CD14-positive monocyte (primary cell): ENCODE results near the gene EBLN1. TPM values are rescaled to one million over a fixed set of nuclear protein-coding genes. Genes with fewer than 3 reads are reported as not detected.

Experiments
- DNase-seq, 3 donors: peaks; one replicate each; pipeline ENCODE4 v3.0.0-alpha.2; 2011 to 2022
- H2AFZ ChIP-seq: 2 replicates; pipeline ENCODE4 v1.6.0; 2012; ENCODE audit warnings: mild to moderate bottlenecking, low read depth, low read length, inconsistent platforms; ENCODE audit not compliant: insufficient read depth, poor library complexity, severe bottlenecking
- H3K27ac ChIP-seq, 2 donors: 1 replicate in 1 of 2; 2 replicates in 1 of 2; pipeline ENCODE4 v1.5.1; 2012 to 2013; ENCODE audit warnings: low read length in 2 of 2, control low read depth in 1 of 2, inconsistent platforms in 1 of 2, low read depth in 1 of 2, mild to moderate bottlenecking in 1 of 2
- H3K27me3 ChIP-seq, 2 donors: one replicate each; pipeline versions ENCODE4 v1.6.0 to v1.6.1; 2011 to 2013; ENCODE audit warnings: low read length in 2 of 2; ENCODE audit not compliant: control insufficient read depth in 2 of 2, insufficient read depth in 2 of 2
- H3K36me3 ChIP-seq, 2 donors: replicated peaks in 1 of 2; 1 replicate in 1 of 2; 2 replicates in 1 of 2; pipeline versions ENCODE4 v1.5.1 to v1.6.1; 2012 to 2013; ENCODE audit warnings: low read length in 2 of 2, control low read depth in 1 of 2, inconsistent platforms in 1 of 2, mild to moderate bottlenecking in 1 of 2; ENCODE audit not compliant: insufficient read depth in 2 of 2, control insufficient read depth in 1 of 2
- H3K4me1 ChIP-seq, 2 donors: 1 replicate in 1 of 2; 2 replicates in 1 of 2; pipeline versions ENCODE4 v1.5.1 to v1.6.1; 2012 to 2013; ENCODE audit warnings: low read length in 2 of 2, control low read depth in 1 of 2, inconsistent platforms in 1 of 2, mild to moderate bottlenecking in 1 of 2, moderate library complexity in 1 of 2; ENCODE audit not compliant: insufficient read depth in 2 of 2, control insufficient read depth in 1 of 2
- H3K4me2 ChIP-seq: replicated peaks from 2 replicates; pipeline ENCODE3; 2012; ENCODE audit warnings: low read length, moderate library complexity, mild to moderate bottlenecking; ENCODE audit not compliant: poor library complexity, severe bottlenecking; ENCODE audit errors: extremely low read depth
- H3K4me3 ChIP-seq, 3 experiments: fragments of 200-600 bp in 1 of 3; sonication (generic) in 1 of 3; replicated peaks in 1 of 3; 1 replicate in 2 of 3; 2 replicates in 1 of 3; pipeline ENCODE4 v1.5.1; 2011 to 2013; ENCODE audit warnings: low read length in 3 of 3, mild to moderate bottlenecking in 3 of 3, control low read depth in 2 of 3, low read depth in 2 of 3, inconsistent platforms in 1 of 3, moderate library complexity in 1 of 3
- H3K79me2 ChIP-seq: 2 replicates; pipeline ENCODE4 v1.6.0; 2012; ENCODE audit warnings: mild to moderate bottlenecking, control low read depth, inconsistent platforms, low read length, moderate library complexity; ENCODE audit not compliant: insufficient read depth
- H3K9ac ChIP-seq: 2 replicates; pipeline ENCODE4 v1.6.0; 2017; ENCODE audit warnings: low read length, mild to moderate bottlenecking; ENCODE audit not compliant: insufficient read depth, poor library complexity, severe bottlenecking
- H3K9me3 ChIP-seq, 2 donors: replicated peaks in 1 of 2; 1 replicate in 1 of 2; 2 replicates in 1 of 2; pipeline versions ENCODE4 v1.5.1 to v1.6.1; 2012 to 2013; ENCODE audit warnings: low read length in 2 of 2, control low read depth in 1 of 2; ENCODE audit not compliant: control insufficient read depth in 1 of 2, insufficient read depth in 1 of 2
- H4K20me1 ChIP-seq: 2 replicates; pipeline ENCODE4 v1.6.0; 2012; ENCODE audit warnings: mild to moderate bottlenecking, low read length, control low read depth, moderate library complexity; ENCODE audit not compliant: insufficient read depth
- H3K27ac Mint-ChIP-seq, 7 donors: one replicate each; pipeline ENCODE4 v1.8.0; 2020; ENCODE audit warnings: mild to moderate bottlenecking in 7 of 7, mixed read lengths in 7 of 7, moderate library complexity in 6 of 7, inconsistent platforms in 2 of 7
- H3K27me3 Mint-ChIP-seq, 3 donors: one replicate each; pipeline ENCODE4 v1.8.0; 2021 to 2022; ENCODE audit warnings: low read depth in 3 of 3, mild to moderate bottlenecking in 3 of 3, mixed read lengths in 3 of 3, moderate library complexity in 3 of 3, inconsistent platforms in 1 of 3
- H3K36me3 Mint-ChIP-seq, 2 donors: one replicate each; pipeline ENCODE4 v1.8.0; 2020; ENCODE audit warnings: mixed read lengths in 2 of 2, inconsistent platforms in 1 of 2, mild to moderate bottlenecking in 1 of 2
- H3K4me1 Mint-ChIP-seq: one replicate; pipeline ENCODE4 v1.8.0; 2020; ENCODE audit warnings: mild to moderate bottlenecking, mixed read lengths
- H3K4me3 Mint-ChIP-seq, 2 donors: one replicate each; pipeline ENCODE4 v1.8.0; 2020; ENCODE audit warnings: mild to moderate bottlenecking in 2 of 2, mixed read lengths in 2 of 2, moderate library complexity in 1 of 2
- H3K9me3 Mint-ChIP-seq, 7 donors: one replicate each; pipeline ENCODE4 v1.8.0; 2020 to 2022; ENCODE audit warnings: mixed read lengths in 7 of 7, mild to moderate bottlenecking in 6 of 7, moderate library complexity in 6 of 7, inconsistent platforms in 2 of 7
- WGBS: methylation state at CpG from one replicate; pipeline ENCODE4 v1.1.5; 2013; ENCODE audit warnings: missing lambda C conversion rate; ENCODE audit not compliant: insufficient coverage; 5-methylcytosine and 5-hydroxymethylcytosine counted together
- intact Hi-C, 2 donors: fragments of 100-400 bp; cut with micrococcal nuclease; formaldehyde crosslinking; loops; one replicate each; pipeline versions ENCODE4 v1.15.0 to v1.15.1; 2023
- polyA plus RNA-seq, 3 donors: library from polyadenylated mRNA; depleted of rRNA in 1 of 3; unstranded in 2 of 3; stranded (reverse) in 1 of 3; fragments of 300-500 nt in 2 of 3; fragments of >200 nt in 1 of 3; fragmentation: Illumina TruSeq in 2 of 3; gene quantifications; 1 replicate in 2 of 3; 2 replicates in 1 of 3; pipeline ENCODE4 v1.2.3, GENCODE V29; 2012 to 2021
- TF ChIP-seq, protein P1 (sequence below): fragments of 200-600 bp; IDR thresholded peaks from one replicate; pipeline ENCODE4 v1.8.0; 2022; ENCODE audit warnings: antibody characterized with exemption, mild to moderate bottlenecking

EBLN1 gene
- polyA plus RNA-seq, 3 donors: not detected

DNA sequence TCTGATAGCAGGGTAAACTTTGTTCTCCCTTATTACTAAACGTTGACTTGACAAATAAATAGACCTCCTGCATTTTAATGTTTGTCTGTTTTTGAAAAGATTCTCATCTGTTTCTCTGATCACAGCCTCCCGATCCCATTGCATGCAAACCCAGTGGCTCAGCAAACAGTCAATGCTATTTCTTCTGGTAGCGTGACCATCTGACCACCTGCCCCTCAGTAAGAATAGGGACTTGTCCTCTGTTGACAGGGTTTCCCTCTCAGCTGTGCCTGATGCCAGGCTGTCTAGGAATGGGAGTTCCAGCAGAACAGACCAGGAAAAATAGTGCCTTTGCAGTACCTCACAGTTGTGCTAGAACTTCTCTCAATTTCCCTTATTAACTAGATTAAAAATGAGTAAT, 40.7 kb upstream of the EBLN1 start:
- Mint-ChIP-seq H3K27ac (no peak overlapping the region), H3K36me3 (no peaks in the 10 kb centered on the region), H3K4me1 (peaks cover 6% of the 10 kb centered on the region), H3K4me3 (no peak overlapping the region), H3K9me3 (peaks cover 0 to 5% (median 0%) of the 10 kb centered on the region in 7 donors), H3K27me3 (peaks cover 18 to 28% (median 20%) of the 10 kb centered on the region in 3 donors)
- WGBS: 100% methylated on average over 1 of the region's 3 CpGs
- TF ChIP-seq, protein P1, sequence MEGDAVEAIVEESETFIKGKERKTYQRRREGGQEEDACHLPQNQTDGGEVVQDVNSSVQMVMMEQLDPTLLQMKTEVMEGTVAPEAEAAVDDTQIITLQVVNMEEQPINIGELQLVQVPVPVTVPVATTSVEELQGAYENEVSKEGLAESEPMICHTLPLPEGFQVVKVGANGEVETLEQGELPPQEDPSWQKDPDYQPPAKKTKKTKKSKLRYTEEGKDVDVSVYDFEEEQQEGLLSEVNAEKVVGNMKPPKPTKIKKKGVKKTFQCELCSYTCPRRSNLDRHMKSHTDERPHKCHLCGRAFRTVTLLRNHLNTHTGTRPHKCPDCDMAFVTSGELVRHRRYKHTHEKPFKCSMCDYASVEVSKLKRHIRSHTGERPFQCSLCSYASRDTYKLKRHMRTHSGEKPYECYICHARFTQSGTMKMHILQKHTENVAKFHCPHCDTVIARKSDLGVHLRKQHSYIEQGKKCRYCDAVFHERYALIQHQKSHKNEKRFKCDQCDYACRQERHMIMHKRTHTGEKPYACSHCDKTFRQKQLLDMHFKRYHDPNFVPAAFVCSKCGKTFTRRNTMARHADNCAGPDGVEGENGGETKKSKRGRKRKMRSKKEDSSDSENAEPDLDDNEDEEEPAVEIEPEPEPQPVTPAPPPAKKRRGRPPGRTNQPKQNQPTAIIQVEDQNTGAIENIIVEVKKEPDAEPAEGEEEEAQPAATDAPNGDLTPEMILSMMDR: no peak
- H3K36me3 ChIP-seq: no peaks in the 10 kb centered on the region
- intact Hi-C loops: loop anchor here in 1 of 2 donors (10.0 kb wide), 3 partner anchors 56 to 744 kb away; partner anchors contain the start of genes COMMD3 and DNAJC1
- H4K20me1 ChIP-seq: no peaks in the 10 kb centered on the region
- H2AFZ ChIP-seq: no peak overlapping the region
- H3K79me2 ChIP-seq: peaks cover 5% of the 10 kb centered on the region
- H3K27me3 ChIP-seq: peaks cover 0 to 9% of the 10 kb centered on the region in 2 donors
- no peak for DNase-seq
- H3K9ac ChIP-seq: no peak overlapping the region
- H3K9me3 ChIP-seq: no peaks in the 10 kb centered on the region
- no peak overlapping the region for H3K27ac ChIP-seq
- peaks cover 2 to 3% of the 10 kb centered on the region in 2 donors for H3K4me1 ChIP-seq
- no peak overlapping the region for H3K4me3 ChIP-seq
- H3K4me2 ChIP-seq: no peak overlapping the region

DNA sequence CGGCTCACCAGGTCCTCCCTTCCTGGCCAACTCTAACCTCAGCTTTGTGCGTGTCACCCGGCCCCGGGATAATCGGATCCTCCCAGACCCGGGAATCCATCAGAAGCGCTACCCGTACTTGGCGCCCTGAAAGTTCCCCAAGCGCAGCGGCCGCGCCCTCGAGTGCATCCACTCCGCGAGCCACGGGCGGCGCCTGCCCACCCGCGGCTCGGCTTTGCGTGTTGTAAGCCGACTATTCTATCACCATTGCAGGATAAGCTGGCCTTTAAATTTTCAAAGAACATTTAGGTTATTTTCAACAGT, 35.7 kb upstream of the EBLN1 start:
- peak overlapping the region; percentile 85 for H3K4me2 ChIP-seq

More for the DNA sequence above, 35.7 kb upstream of the EBLN1 start:
- peaks cover 2 to 3% of the 10 kb centered on the region in 2 donors for H3K36me3 Mint-ChIP-seq
- peak overlapping the region; percentile 92 for H2AFZ ChIP-seq
- H3K36me3 ChIP-seq: no peaks in the 10 kb centered on the region
- H3K9me3 Mint-ChIP-seq: no peaks in the 10 kb centered on the region
- peaks cover 0 to 9% of the 10 kb centered on the region in 2 donors for H3K27me3 ChIP-seq
- 0% methylated on average over 24 of the region's 24 CpGs for WGBS
- H3K27ac Mint-ChIP-seq: peak overlapping the region; percentile 85 to 100 (median 96)
- H3K79me2 ChIP-seq: peaks cover 20% of the 10 kb centered on the region
- peak; percentile 53 to 60 (median 54) for DNase-seq
- H3K4me3 Mint-ChIP-seq: peak overlapping the region; percentile 95 to 97
- TF ChIP-seq, protein P1: no peak
- H4K20me1 ChIP-seq: no peaks in the 10 kb centered on the region
- peak overlapping the region; percentile 98 for H3K9ac ChIP-seq
- no peaks in the 10 kb centered on the region for H3K9me3 ChIP-seq
- peak overlapping the region; percentile 94 to 97 for H3K27ac ChIP-seq
- intact Hi-C loops: loop anchor here (2.0 to 10.0 kb wide), 7 partner anchors 25 to 739 kb away; partner anchors contain the start of genes COMMD3 (in 2 of the 2) and DNAJC1 (in 2 of the 2)
- peaks cover 6 to 23% (median 10%) of the 10 kb centered on the region in 3 donors for H3K27me3 Mint-ChIP-seq
- peaks cover 13% of the 10 kb centered on the region for H3K4me1 Mint-ChIP-seq
- peak overlapping the region; percentile 67 to 93 (median 90) for H3K4me3 ChIP-seq
- peaks cover 2 to 3% of the 10 kb centered on the region in 2 donors for H3K4me1 ChIP-seq
